Measurements from ENCODE around the gene CADPS.

DNA sequence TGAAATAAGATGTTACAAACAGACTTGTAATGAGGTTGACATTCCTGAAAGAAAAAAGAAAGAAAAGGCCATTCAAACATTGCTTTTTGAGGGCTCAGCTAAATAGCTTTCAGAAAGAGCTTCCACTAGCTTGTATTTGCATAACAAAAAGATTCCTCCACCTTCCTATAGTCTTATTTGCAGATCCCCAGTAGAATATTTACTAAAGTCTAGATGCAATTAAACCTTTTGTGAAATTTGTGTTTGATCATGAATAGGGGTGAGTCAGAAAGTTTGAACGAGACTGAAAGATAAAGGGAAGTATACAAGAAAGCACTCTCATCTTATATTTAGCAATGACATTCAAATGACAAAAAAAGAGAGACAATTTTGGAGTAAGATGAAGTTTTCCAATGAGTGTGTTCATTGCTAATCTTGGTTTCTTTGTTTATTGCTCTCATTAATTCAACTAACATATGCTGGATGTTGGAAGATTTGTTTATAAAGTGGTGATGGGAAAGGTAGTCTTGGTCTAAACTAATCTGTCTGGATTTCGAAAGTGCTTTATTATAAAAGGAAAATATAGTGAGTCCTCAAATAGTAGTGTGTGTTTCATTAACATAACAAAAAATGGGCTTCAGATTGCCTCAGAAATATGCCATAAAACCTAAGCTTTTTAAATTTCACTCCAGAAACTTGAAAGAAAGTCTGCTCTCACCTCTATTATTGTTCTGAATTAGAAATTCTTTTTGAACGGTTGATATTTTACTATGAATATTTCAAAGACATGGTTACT, 9.1 kb upstream of the CADPS start:
- no peak for TF ChIP-seq FOXJ3 (CRISPR knock-in tag; IDR thresholded peaks at IDR 0.05; ENCODE audit: borderline replicate concordance)
- TF ChIP-seq, protein P1, sequence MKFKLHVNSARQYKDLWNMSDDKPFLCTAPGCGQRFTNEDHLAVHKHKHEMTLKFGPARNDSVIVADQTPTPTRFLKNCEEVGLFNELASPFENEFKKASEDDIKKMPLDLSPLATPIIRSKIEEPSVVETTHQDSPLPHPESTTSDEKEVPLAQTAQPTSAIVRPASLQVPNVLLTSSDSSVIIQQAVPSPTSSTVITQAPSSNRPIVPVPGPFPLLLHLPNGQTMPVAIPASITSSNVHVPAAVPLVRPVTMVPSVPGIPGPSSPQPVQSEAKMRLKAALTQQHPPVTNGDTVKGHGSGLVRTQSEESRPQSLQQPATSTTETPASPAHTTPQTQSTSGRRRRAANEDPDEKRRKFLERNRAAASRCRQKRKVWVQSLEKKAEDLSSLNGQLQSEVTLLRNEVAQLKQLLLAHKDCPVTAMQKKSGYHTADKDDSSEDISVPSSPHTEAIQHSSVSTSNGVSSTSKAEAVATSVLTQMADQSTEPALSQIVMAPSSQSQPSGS (CRISPR knock-in tag; IDR thresholded peaks at IDR 0.05; ENCODE audit: borderline replicate concordance, low read depth) = no peak
- TF ChIP-seq, protein P2, sequence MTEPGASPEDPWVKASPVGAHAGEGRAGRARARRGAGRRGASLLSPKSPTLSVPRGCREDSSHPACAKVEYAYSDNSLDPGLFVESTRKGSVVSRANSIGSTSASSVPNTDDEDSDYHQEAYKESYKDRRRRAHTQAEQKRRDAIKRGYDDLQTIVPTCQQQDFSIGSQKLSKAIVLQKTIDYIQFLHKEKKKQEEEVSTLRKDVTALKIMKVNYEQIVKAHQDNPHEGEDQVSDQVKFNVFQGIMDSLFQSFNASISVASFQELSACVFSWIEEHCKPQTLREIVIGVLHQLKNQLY (CRISPR knock-in tag; IDR thresholded peaks at IDR 0.05) = no peak
- no peak for TF ChIP-seq ZNF512 (CRISPR knock-in tag; IDR thresholded peaks at IDR 0.05; ENCODE audit: borderline replicate concordance)
- TF ChIP-seq, protein P3, sequence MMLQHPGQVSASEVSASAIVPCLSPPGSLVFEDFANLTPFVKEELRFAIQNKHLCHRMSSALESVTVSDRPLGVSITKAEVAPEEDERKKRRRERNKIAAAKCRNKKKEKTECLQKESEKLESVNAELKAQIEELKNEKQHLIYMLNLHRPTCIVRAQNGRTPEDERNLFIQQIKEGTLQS (CRISPR knock-in tag; conservative IDR thresholded peaks at IDR 0.05) = no peak
- no peak for TF ChIP-seq CTCF (IDR thresholded peaks at IDR 0.05)
